ENCODE data around the gene SHTN1.

- no peak for TF ChIP-seq CTCF (IDR thresholded peaks at IDR 0.05)
- TF ChIP-seq POLR2A (IDR thresholded peaks at IDR 0.05), result no peak
Measured at GRCh38 chr10:116988311-116988710, 16.7 kb downstream of the SHTN1 start.

Data from stomach (tissue), 4 donors.